H1 (cell line): Measurements from ENCODE around the gene SPEM3. TPM values are rescaled to one million over a fixed set of nuclear protein-coding genes. Genes with fewer than 3 reads are reported as not detected.

Source experiments
- CTCF ChIA-PET: fragments of 300-600 bp; sonication (Branson Sonifier 250); formaldehyde crosslinking; loops from one replicate; lab custom pipeline; 2021; ENCODE audit not compliant: partially characterized antibody; lab: Charles Lee
- POLR2A ChIA-PET: fragments of 300-600 bp; sonication (Branson Sonifier 250); formaldehyde crosslinking; loops from one replicate; lab custom pipeline; 2021; ENCODE audit warnings: inconsistent platforms; ENCODE audit not compliant: partially characterized antibody; lab: Charles Lee
- DNase-seq, 2 experiments: peaks; one replicate each; pipeline versions ENCODE4 v3.0.0 to v3.0.0-alpha.2; 2010 to 2022; ENCODE audit warnings: low spot score in 2 of 2, low read depth in 1 of 2, mixed read lengths in 1 of 2
- FAIRE-seq: peaks from 2 replicates; lab custom pipeline; 2011; peaks lifted over from hg19 to GRCh38; lab: Jason Lieb, UNC
- H2AFZ ChIP-seq: 2 replicates; pipeline ENCODE4 v1.8.1; 2012; ENCODE audit warnings: low read length, inconsistent platforms
- H2AK5ac ChIP-seq: 2 replicates; pipeline ENCODE4 v1.6.1; 2013; ENCODE audit warnings: low read depth, low read length
- H2BK120ac ChIP-seq: replicated peaks from 2 replicates; pipeline ENCODE3; 2013; ENCODE audit warnings: low read depth, low read length, inconsistent platforms
- H2BK12ac ChIP-seq: 2 replicates; pipeline ENCODE4 v1.6.1; 2013; ENCODE audit warnings: low read depth, low read length
- H2BK15ac ChIP-seq: 2 replicates; pipeline ENCODE4 v1.6.1; 2013; ENCODE audit warnings: low read length
- H2BK20ac ChIP-seq: 2 replicates; pipeline ENCODE4 v1.6.1; 2013; ENCODE audit warnings: low read length
- H2BK5ac ChIP-seq: 2 replicates; pipeline ENCODE4 v1.6.1; 2013; ENCODE audit warnings: low read depth, low read length
- H3K14ac ChIP-seq: 2 replicates; pipeline ENCODE4 v1.6.1; 2013; ENCODE audit warnings: inconsistent platforms; ENCODE audit not compliant: insufficient read length
- H3K18ac ChIP-seq: 2 replicates; pipeline ENCODE4 v1.6.1; 2013; ENCODE audit warnings: low read length; ENCODE audit errors: extremely low read depth
- H3K23ac ChIP-seq: 2 replicates; pipeline ENCODE4 v1.6.1; 2013; ENCODE audit warnings: inconsistent platforms; ENCODE audit not compliant: insufficient read length
- H3K23me2 ChIP-seq: 2 replicates; pipeline ENCODE4 v1.6.1; 2013; ENCODE audit warnings: low read depth, low read length
- H3K27ac ChIP-seq: 2 replicates; pipeline ENCODE4 v1.6.1; 2011; ENCODE audit warnings: low read depth, low read length, inconsistent platforms
- H3K27me3 ChIP-seq, 4 experiments: replicated peaks in 1 of 4; 1 replicate in 1 of 4; 2 replicates in 3 of 4; pipeline versions ENCODE4 v1.6.1 to v1.8.1; 2011 to 2013; ENCODE audit warnings: low read length in 3 of 4, mild to moderate bottlenecking in 3 of 4, inconsistent platforms in 2 of 4, mixed read lengths in 2 of 4, moderate library complexity in 1 of 4; ENCODE audit not compliant: control insufficient read depth in 3 of 4, insufficient read depth in 3 of 4; ENCODE audit errors: extremely low read depth in 1 of 4
- H3K36me3 ChIP-seq, 4 experiments: 2 replicates each; pipeline versions ENCODE4 v1.6.1 to v1.8.1; 2011 to 2013; ENCODE audit warnings: mild to moderate bottlenecking in 4 of 4, low read length in 3 of 4, moderate library complexity in 2 of 4, control low read depth in 1 of 4, inconsistent platforms in 1 of 4; ENCODE audit not compliant: insufficient read depth in 4 of 4, control insufficient read depth in 2 of 4
- H3K4ac ChIP-seq: replicated peaks from 2 replicates; pipeline ENCODE3; 2013; ENCODE audit warnings: low read length, low read depth, mixed read lengths, inconsistent platforms; ENCODE audit not compliant: insufficient read length
- H3K4me1 ChIP-seq, 4 experiments: replicated peaks in 1 of 4; 1 replicate in 1 of 4; 2 replicates in 3 of 4; pipeline versions ENCODE4 v1.6.1 to v1.8.1; 2011 to 2013; ENCODE audit warnings: low read length in 3 of 4, inconsistent platforms in 2 of 4, mixed read lengths in 1 of 4; ENCODE audit not compliant: insufficient read depth in 4 of 4, control insufficient read depth in 3 of 4
- H3K4me2 ChIP-seq, 2 experiments: 2 replicates each; pipeline versions ENCODE4 v1.6.1 to v1.8.1; 2011 to 2013; ENCODE audit warnings: low read depth in 2 of 2, low read length in 2 of 2, control low read depth in 1 of 2, inconsistent platforms in 1 of 2, mild to moderate bottlenecking in 1 of 2; ENCODE audit not compliant: insufficient read depth in 1 of 2
- H3K4me3 ChIP-seq, 4 experiments: fragments of 200-600, 300-600 bp in 1 of 4; sonication (generic), shearing (Covaris generic), sonication (Bioruptor Twin) in 1 of 4; 2 replicates each; pipeline versions ENCODE4 v1.5.1 to v1.8.1; 2011 to 2016; ENCODE audit warnings: low read length in 4 of 4, low read depth in 3 of 4, control low read depth in 2 of 4, inconsistent platforms in 2 of 4, mild to moderate bottlenecking in 2 of 4, mixed read lengths in 1 of 4, moderate library complexity in 1 of 4; ENCODE audit not compliant: insufficient read depth in 2 of 4; ENCODE audit errors: extremely low read depth in 1 of 4
- H3K56ac ChIP-seq: replicated peaks from 2 replicates; pipeline ENCODE3; 2013; ENCODE audit warnings: low read depth, mild to moderate bottlenecking, mixed read lengths, low read length, inconsistent platforms; ENCODE audit not compliant: insufficient read length
- H3K79me1 ChIP-seq: 2 replicates; pipeline ENCODE4 v1.6.1; 2013; ENCODE audit warnings: low read depth, low read length, control low read depth
- H3K79me2 ChIP-seq, 2 experiments: 2 replicates each; pipeline versions ENCODE4 v1.6.1 to v1.8.1; 2012 to 2013; ENCODE audit warnings: low read length in 2 of 2, mild to moderate bottlenecking in 2 of 2, inconsistent platforms in 1 of 2; ENCODE audit not compliant: insufficient read depth in 2 of 2, control insufficient read depth in 1 of 2
- H3K9ac ChIP-seq, 4 experiments: replicated peaks in 1 of 4; 1 replicate in 1 of 4; 2 replicates in 3 of 4; pipeline versions ENCODE4 v1.6.1 to v1.8.1; 2011 to 2013; ENCODE audit warnings: low read depth in 3 of 4, low read length in 3 of 4, control low read depth in 2 of 4, mild to moderate bottlenecking in 2 of 4, moderate library complexity in 2 of 4, inconsistent platforms in 1 of 4; ENCODE audit errors: extremely low read depth in 1 of 4
- H3K9me3 ChIP-seq, 2 experiments: 2 replicates each; pipeline versions ENCODE4 v1.6.1 to v1.8.1; 2012 to 2013; ENCODE audit warnings: mild to moderate bottlenecking in 2 of 2, moderate library complexity in 2 of 2, control low read depth in 1 of 2, inconsistent platforms in 1 of 2, low read depth in 1 of 2, low read length in 1 of 2, mixed read lengths in 1 of 2; ENCODE audit not compliant: insufficient read depth in 2 of 2
- H4K20me1 ChIP-seq, 2 experiments: replicated peaks in 1 of 2; 2 replicates each; pipeline versions ENCODE3 to v1.8.1; 2011 to 2013; ENCODE audit warnings: inconsistent platforms in 2 of 2, low read length in 2 of 2, mild to moderate bottlenecking in 1 of 2; ENCODE audit not compliant: insufficient read depth in 2 of 2, control insufficient read depth in 1 of 2
- H4K5ac ChIP-seq: 2 replicates; pipeline ENCODE4 v1.6.1; 2013; ENCODE audit warnings: low read length, low read depth, mixed read lengths, inconsistent platforms; ENCODE audit not compliant: insufficient read length
- H4K8ac ChIP-seq: 2 replicates; pipeline ENCODE4 v1.8.0; 2013; ENCODE audit warnings: mild to moderate bottlenecking, moderate library complexity, low read length, inconsistent platforms; ENCODE audit not compliant: insufficient read depth; ENCODE audit errors: extremely low read depth
- H4K91ac ChIP-seq: replicated peaks from 2 replicates; pipeline ENCODE3; 2013; ENCODE audit warnings: low read length, mixed read lengths, inconsistent platforms; ENCODE audit not compliant: insufficient read length
- BACH1 ChIP-seq: IDR thresholded peaks from 2 replicates; pipeline ENCODE4 v1.6.1; 2012; ENCODE audit warnings: low read length, improper control_type of control experiment
- CREB1 ChIP-seq: IDR thresholded peaks from 2 replicates; pipeline ENCODE4 v1.6.1; 2012; ENCODE audit warnings: inconsistent platforms
- GABPA ChIP-seq: IDR thresholded peaks from 2 replicates; pipeline ENCODE4 v1.6.1; 2011; ENCODE audit warnings: mild to moderate bottlenecking, low read length, moderate library complexity, borderline replicate concordance; ENCODE audit not compliant: insufficient read depth
- KDM5A ChIP-seq: fragments of 200-600 bp; IDR thresholded peaks from 2 replicates; pipeline ENCODE4 v1.7.1; 2012; ENCODE audit warnings: mild to moderate bottlenecking, low read length, inconsistent platforms, mixed read lengths
- MAFK ChIP-seq: IDR thresholded peaks from 2 replicates; pipeline ENCODE4 v1.6.1; 2012; ENCODE audit warnings: low read depth, mild to moderate bottlenecking, improper control_type of control experiment, low read length
- NANOG ChIP-seq: IDR thresholded peaks from 2 replicates; pipeline ENCODE4 v1.6.1; 2011; ENCODE audit warnings: low read length, low read depth, mild to moderate bottlenecking, inconsistent platforms; ENCODE audit not compliant: insufficient read depth, poor library complexity, severe bottlenecking
- POLR2AphosphoS5 ChIP-seq: IDR thresholded peaks from 2 replicates; pipeline ENCODE4 v1.6.1; 2011; ENCODE audit warnings: low read depth, low read length
- RXRA ChIP-seq: IDR thresholded peaks from 2 replicates; pipeline ENCODE4 v1.6.1; 2011; ENCODE audit warnings: low read depth, mild to moderate bottlenecking, low read length, moderate library complexity; ENCODE audit not compliant: insufficient read depth
- SRF ChIP-seq: IDR thresholded peaks from 2 replicates; pipeline ENCODE4 v1.6.1; 2011; ENCODE audit warnings: mild to moderate bottlenecking, low read depth, low read length, moderate library complexity
- SUZ12 ChIP-seq: fragments of 200-600 bp; sonication (generic); IDR thresholded peaks from 2 replicates; pipeline ENCODE4 v1.6.1; 2012; ENCODE audit warnings: mild to moderate bottlenecking, inconsistent platforms, low read length, moderate library complexity, mixed read lengths
- WGBS, 2 experiments: shearing (Covaris generic) in 1 of 2; methylation state at CpG; one replicate each; pipeline versions ENCODE4 v1.1.6 to v1.1.7; 2013 to 2015; ENCODE audit warnings: low lambda C conversion rate in 2 of 2, mixed read lengths in 2 of 2, inconsistent platforms in 1 of 2, low coverage in 1 of 2, missing lambda C conversion rate in 1 of 2; ENCODE audit not compliant: insufficient replicate concordance in 2 of 2, insufficient coverage in 1 of 2, insufficient read length in 1 of 2; ENCODE audit errors: extremely low coverage in 1 of 2, missing lambda C conversion rate in 1 of 2; 5-methylcytosine and 5-hydroxymethylcytosine counted together
- polyA plus RNA-seq, 7 experiments: library from polyadenylated mRNA; depleted of rRNA in 3 of 7; stranded (reverse) in 5 of 7; unstranded in 2 of 7; fragments of >200 nt in 5 of 7; fragments of 200-250 nt in 2 of 7; gene quantifications; 1 replicate in 5 of 7; 2 replicates in 1 of 7; 4 replicates in 1 of 7; pipeline versions ENCODE4 v1.2.1 to v1.2.3, GENCODE V29; 2011 to 2013; ENCODE audit warnings: missing spikeins in 2 of 7, mixed read lengths in 2 of 7
- total RNA-seq: library from RNA; stranded (reverse); fragmentation: NEBNext Ultra II Directional; extraction: Animal tissue kit (Norgen Biotek cat#: 25700); gene quantifications from 2 replicates; pipeline ENCODE4 v1.2.1, GENCODE V29; 2021
- TF ChIP-seq, protein P1 (sequence below), 3 experiments: IDR thresholded peaks; 1 replicate in 2 of 3; 2 replicates in 1 of 3; pipeline versions ENCODE4 v1.5.1 to v1.6.1; 2011; ENCODE audit warnings: low read length in 3 of 3, mild to moderate bottlenecking in 3 of 3, inconsistent platforms in 2 of 3, low read depth in 1 of 3, moderate library complexity in 1 of 3; ENCODE audit not compliant: insufficient read depth in 1 of 3; ENCODE audit errors: control extremely low read depth in 1 of 3

SPEM3 gene
- total and polyA plus RNA-seq, 2 of the 8 experiments (the other 6 are each of a cell fraction or from before 2014, with no cell fraction given) = 0.02 TPM; not detected in 1

GRCh38 chr17:7426896-7427489, 1.7 kb upstream of the SPEM3 start:
- Histone ChIP-seq H4K8ac (no peak overlapping the region), H3K4me2 (no peak overlapping the region), H4K5ac (no peak overlapping the region), H3K36me3 (no peaks in the 10 kb centered on the region), H2AFZ (no peak overlapping the region), H3K14ac (no peak overlapping the region), H3K79me2 (no peaks in the 10 kb centered on the region), H2BK120ac (no peak overlapping the region), H3K23ac (no peak overlapping the region), H3K18ac (no peak overlapping the region), H4K20me1 (peaks cover 0 to 3% of the 10 kb centered on the region in 2 experiments), H2BK15ac (no peak overlapping the region; the same call in 1 of the 2 replicates), H2AK5ac (no peak overlapping the region), H3K9me3 (no peaks in the 10 kb centered on the region), H2BK12ac (peak overlapping the region; percentile 6; the same call in 1 of the 2 replicates), H3K79me1 (no peaks in the 10 kb centered on the region), H2BK20ac (no peak overlapping the region), H3K4ac (no peak overlapping the region), H4K91ac (no peak overlapping the region), H3K27me3 (no peaks in the 10 kb centered on the region; a peak in 1 of 7 replicates), H3K9ac (no peak overlapping the region), H3K27ac (no peak overlapping the region), H3K23me2 (no peaks in the 10 kb centered on the region), H3K4me1 (no peaks in the 10 kb centered on the region; a peak in 1 of 7 replicates), H2BK5ac (no peak overlapping the region), H3K4me3 (no peak overlapping the region), H3K56ac (no peak overlapping the region)
- 90% methylated on average over 21 of the region's 29 CpGs; no CpG with 5 or more reads in 1 of the 2 experiments for WGBS, 2 experiments
- ChIA-PET CTCF (interaction anchor here (0.7 to 3.3 kb wide), 5 partner anchors 8 to 133 kb away, joined by 3 to 17 read pairs (median 4); partner anchors contain the start of gene TMEM102), POLR2A (interaction anchor here (0.9 to 2.0 kb wide), 4 partner anchors 11 to 58 kb away, joined by 3 to 6 read pairs (median 5); no protein-coding TSS in a partner anchor)
- no peak for DNase-seq
- no peak for FAIRE-seq
- no peak for TF ChIP-seq KDM5A
- no peak for TF ChIP-seq SUZ12
- no peak for TF ChIP-seq RXRA
- no peak for TF ChIP-seq MAFK
- TF ChIP-seq BACH1 = no peak
- TF ChIP-seq, protein P1, sequence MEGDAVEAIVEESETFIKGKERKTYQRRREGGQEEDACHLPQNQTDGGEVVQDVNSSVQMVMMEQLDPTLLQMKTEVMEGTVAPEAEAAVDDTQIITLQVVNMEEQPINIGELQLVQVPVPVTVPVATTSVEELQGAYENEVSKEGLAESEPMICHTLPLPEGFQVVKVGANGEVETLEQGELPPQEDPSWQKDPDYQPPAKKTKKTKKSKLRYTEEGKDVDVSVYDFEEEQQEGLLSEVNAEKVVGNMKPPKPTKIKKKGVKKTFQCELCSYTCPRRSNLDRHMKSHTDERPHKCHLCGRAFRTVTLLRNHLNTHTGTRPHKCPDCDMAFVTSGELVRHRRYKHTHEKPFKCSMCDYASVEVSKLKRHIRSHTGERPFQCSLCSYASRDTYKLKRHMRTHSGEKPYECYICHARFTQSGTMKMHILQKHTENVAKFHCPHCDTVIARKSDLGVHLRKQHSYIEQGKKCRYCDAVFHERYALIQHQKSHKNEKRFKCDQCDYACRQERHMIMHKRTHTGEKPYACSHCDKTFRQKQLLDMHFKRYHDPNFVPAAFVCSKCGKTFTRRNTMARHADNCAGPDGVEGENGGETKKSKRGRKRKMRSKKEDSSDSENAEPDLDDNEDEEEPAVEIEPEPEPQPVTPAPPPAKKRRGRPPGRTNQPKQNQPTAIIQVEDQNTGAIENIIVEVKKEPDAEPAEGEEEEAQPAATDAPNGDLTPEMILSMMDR (IDR thresholded peaks at IDR 0.05; ENCODE audit: control extremely low read depth in 1 of 3, insufficient read depth in 1 of 3, low read depth in 1 of 3, low read length in 3 of 3) = no peak
- no peak for TF ChIP-seq GABPA
- TF ChIP-seq CREB1 = no peak
- no peak for TF ChIP-seq SRF
- no peak for TF ChIP-seq POLR2AphosphoS5
- TF ChIP-seq NANOG = no peak
